Loucy (cell line): ENCODE measurements around the gene ITPRIP.

Experiments used
- CTCF ChIP-seq: fragments of 200-600 bp; sonication (generic); conservative IDR thresholded peaks from 2 replicates; pipeline ENCODE4 v1.5.1; 2014; ENCODE audit warnings: mild to moderate bottlenecking, antibody characterized with exemption, low read length
- EZH2phosphoT487 ChIP-seq: fragments of 200-600 bp; IDR thresholded peaks from 2 replicates; pipeline ENCODE4 v1.6.1; 2018; ENCODE audit warnings: antibody characterized with exemption, mild to moderate bottlenecking, moderate library complexity, borderline replicate concordance

DNA sequence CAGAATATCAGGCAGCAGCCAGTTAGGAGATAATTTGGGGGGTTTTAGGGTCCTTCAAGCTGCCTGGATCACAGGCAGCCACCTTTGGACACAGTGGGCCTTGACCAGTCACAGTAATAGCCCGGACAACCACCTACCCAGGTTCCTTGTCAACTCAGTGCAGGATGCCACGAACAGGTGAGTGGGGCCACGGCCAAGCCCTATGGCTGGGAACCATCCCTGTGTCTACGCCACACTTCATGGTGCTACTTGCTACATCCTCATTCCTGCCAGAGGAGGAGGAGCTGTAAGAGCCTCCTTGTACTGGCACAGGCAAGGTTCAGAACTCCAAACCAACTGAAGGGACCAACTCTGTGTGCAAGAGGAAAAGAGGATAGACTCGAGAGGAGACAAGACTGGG is 19.9 kb downstream of the ITPRIP start:
- TF ChIP-seq CTCF (no peak), EZH2phosphoT487 (no peak)
